Esophagus squamous epithelium (tissue), 4 donors: Measurements from ENCODE around the gene SRGAP2C.
"Not testable (repeated sequence)": the region's sequence is repeated elsewhere in the genome, so short reads cannot be mapped to it uniquely, and the experiment has no call there.

ENCODE experiments used
- CTCF ChIP-seq, 6 experiments: fragments of 450-650 bp in 4 of 6; fragments of 200-600 bp in 2 of 6; sonication (generic) in 2 of 6; IDR thresholded peaks; one replicate each; pipeline ENCODE4 v1.5.1; 2016 to 2019; ENCODE audit warnings: antibody characterized with exemption in 6 of 6, mild to moderate bottlenecking in 4 of 6, moderate library complexity in 4 of 6
- POLR2A ChIP-seq, 4 donors: fragments of 450-650 bp; IDR thresholded peaks; one replicate each; pipeline ENCODE4 v1.6.1; 2017; ENCODE audit warnings: antibody characterized with exemption in 4 of 4, mild to moderate bottlenecking in 4 of 4, moderate library complexity in 3 of 4

- not testable (repeated sequence) for TF ChIP-seq CTCF, POLR2A (IDR thresholded peaks at IDR 0.05)
These were observed 84.5 kb downstream of the SRGAP2C start for GRCh38 chr1:121269309-121269708.
